Activated naive CD4-positive, alpha-beta T cell treated with Interleukin-2 at 50 U/mL for 16 hours (primary cell): ENCODE measurements around the gene SMAD5.

ENCODE experiments used
- DNase-seq: peaks from one replicate; pipeline ENCODE4 v3.0.0-alpha.2; 2020

Gene SMAD5

GRCh38 chr5:136159457-136159856 is 26.8 kb downstream of the SMAD5 start:
- DNase-seq: no peak

- DNase-seq: no peak
These were observed 29.4 kb downstream of the SMAD5 start for GRCh38 chr5:136162008-136162407.

- DNase-seq: no peak
These were observed 31.6 kb downstream of the SMAD5 start for GRCh38 chr5:136164226-136164625.

DNA sequence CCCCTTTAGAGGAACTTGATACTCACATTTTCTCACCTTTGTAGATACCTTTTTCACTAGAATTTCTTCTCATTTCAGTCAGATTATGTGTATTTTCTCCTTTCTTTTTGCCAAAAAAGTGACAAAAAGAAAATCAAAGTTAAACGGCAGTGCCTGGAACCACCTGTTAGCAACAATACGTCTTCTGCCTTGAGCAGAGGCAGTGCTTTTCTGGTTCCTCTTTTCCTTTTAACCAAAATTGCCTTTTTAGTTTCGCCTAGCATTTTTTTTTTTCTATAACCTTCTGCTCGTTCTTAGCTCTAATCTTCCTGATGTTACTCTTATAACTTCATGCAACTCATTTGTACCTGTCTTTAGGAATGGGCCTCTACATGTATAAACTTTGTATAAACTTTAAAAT is 34.3 kb downstream of the SMAD5 start:
- no peak for DNase-seq

- no peak for DNase-seq
These were observed 36.6 kb downstream of the SMAD5 start for GRCh38 chr5:136169218-136169617.

DNA sequence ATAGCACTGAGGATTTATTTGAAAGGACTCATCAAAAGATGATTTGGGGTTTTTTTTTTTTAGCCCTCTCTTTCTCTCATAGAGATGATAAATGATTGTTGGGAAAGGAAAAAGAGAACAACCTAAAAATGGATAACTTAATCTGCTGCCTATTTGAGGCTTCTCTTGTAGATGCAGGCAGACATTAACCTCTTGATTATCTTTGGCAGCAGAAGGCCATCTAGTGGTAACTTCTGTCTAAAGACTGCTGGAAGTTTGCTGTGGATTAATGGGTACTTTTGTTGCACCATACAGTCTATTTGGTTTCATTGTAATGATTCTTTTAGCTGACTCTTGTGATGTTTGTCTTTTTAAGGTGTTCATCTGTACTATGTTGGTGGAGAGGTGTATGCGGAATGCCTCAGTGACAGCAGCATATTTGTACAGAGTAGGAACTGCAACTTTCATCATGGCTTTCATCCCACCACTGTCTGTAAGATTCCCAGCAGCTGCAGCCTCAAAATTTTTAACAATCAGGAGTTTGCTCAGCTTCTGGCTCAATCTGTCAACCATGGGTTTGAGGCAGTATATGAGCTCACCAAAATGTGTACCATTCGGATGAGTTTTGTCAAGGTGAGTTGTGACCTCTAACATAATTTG is 41.5 kb downstream of the SMAD5 start:
- DNase-seq: no peak

GRCh38 chr5:136182618-136183017 is 50.0 kb downstream of the SMAD5 start:
- DNase-seq: no peak

DNA sequence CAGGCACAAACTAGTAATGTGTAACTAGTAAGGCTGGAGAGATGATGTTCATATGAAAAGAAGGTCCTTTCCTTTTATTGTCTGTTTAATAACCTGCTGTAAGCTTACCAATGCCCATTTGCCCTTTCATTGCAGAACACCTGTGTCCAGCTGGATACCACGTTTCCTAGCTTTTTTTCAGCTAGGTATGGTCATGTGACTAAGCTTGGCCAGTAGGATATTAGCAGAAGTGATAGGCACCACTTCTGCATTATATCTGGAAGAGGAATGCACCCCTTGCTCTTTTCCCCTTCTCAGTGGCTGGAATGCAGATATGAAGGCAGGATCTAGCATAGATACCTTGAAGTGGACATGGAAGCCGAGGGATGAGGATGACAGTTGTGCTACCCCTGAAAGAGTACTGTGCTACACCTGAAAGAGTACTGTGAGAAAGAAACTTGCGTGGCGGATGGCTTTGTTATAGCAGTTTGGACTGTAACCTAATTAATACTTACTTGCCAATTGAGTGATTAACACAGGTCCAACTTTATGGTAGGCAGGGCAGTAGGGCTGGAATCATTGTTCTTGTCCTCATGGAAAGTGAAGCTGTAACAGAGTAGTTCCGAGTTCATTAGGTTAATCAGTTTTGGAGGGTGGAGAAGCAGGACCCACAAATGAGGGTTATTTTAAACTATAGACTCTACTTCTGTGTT is 53.5 kb downstream of the SMAD5 start:
- no peak for DNase-seq

DNA sequence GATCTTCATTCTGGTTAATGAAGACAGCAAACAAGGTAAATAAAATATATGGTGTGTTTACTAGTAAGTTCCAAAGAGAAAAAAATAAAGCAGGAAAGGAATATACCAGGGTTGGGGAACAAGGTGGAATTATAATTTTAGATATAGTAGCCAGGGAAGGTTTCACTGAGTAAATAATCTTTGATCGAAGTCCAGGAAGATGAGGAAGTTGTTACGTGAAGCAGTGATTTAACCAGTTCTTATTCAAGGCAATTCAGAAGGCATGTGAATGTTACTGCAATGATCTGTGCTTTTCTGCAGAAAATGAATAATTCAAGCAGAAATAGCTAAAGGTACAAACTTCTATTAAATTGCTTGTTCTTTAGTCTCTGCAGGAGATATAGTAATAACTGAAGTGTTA is 54.2 kb downstream of the SMAD5 start:
- no peak for DNase-seq

DNA sequence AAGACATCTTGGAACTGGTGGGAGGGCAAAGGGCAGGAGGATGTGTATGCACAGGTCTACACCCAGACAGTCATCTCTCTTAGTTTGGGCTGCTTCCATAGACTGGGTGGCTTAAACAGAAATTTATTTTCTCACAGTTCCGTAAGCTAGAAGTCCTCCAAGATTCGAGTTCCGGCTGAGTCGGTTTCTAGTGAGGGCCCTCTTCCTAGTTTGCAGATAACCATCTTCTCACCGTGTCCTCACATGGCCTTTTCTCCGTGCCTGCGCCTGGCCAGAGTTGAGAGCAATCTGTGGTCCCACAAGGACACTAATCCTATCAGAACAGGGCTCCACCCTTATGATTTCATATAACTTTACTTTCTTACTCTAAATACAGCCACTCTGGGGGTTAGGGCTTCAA is 56.2 kb downstream of the SMAD5 start:
- no peak for DNase-seq

- no peak for DNase-seq
These were observed 57.6 kb downstream of the SMAD5 start for GRCh38 chr5:136190091-136190720.

DNA sequence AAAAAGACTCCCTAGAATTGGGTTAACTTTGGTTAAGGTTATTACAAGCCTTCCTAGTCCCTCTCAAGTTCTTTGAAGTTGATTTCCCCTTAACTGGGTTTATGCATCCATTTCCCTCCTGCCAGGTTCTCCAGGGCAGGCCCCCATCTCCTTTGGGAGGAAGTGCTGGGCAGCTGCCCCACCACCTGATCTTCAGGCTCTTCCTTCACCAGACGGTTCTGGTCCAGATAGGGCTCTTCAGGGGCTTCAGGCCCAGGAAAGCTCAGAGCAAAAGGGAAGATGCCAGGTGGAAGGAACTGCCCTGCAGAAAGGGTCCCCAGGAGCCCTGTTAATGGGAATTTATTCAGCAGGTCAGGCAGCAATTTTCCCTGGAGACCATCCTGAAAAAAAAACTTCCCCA is 58.3 kb downstream of the SMAD5 start:
- DNase-seq: no peak

DNA sequence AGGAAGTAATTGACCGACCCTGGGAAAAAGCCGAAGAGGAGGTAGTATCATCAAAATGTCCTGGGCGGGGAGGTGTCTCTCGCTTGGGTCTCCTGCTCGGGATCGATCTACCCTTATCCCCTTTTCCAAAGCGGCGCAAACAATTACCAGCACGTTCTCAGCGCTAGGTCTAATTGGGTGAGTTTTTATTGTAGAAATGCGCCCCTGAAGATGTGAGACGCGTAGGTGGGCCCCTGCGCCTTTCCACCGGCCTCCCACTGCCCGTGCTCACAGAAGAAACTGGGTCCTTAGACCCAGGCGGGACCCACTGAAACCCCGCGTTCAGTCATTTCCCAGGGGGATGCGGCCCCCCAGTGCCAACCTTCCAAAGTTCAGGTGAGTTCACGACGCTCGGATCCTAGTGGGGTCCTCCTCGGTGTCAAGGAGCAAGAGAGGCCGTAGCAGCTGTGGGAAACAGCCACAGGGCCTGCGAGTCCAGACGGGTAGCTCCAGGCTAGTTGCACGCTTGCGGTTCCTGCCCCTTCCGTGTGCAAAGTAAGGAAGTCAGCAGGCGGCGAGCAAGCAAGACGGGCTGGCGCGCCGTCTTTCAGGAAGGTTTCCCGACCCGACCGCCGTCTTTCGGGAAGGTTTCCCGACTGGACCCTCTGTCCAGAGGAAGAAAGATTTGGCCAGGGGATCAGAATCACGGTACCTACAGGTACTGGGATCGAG is 58.8 kb downstream of the SMAD5 start:
- DNase-seq: no peak

- DNase-seq: no peak
These were observed 59.4 kb downstream of the SMAD5 start for GRCh38 chr5:136192015-136192525.

- DNase-seq: no peak
These were observed 60.1 kb downstream of the SMAD5 start, which contains the start of gene SMIM32 for GRCh38 chr5:136192526-136193321. Gene SMIM32 (minus strand): TSS chr5:136193162. CDS start chr5:136192524, 638 bp downstream.

DNA sequence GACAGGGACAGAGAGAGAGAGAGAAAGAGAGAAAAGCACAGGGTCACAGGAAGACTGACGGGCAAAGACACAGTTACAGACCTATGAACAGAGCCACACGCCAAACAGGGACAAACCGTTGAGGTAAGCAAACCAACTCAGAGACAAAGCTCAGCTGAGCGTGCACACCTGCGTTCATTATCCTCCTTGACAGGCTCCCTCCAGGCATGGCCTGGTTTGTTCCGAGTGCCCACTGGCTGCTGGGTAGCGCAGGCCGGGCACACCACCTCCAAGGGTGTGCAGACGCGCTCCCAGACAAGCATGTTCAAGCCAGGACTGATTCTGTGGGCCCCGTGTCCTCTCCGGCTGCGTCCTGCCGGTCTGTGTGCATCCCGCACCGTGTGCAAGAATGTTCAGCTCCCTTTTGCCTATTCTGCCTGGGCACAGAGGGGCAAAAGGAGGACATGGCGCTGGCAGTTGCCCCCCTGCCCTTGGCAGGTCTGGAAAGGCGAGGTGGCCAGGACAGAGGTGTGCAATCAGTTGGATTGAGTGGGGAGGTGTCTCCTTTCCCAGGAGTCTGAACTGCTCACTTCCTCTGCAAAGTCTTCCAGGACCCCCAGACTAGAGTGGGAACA is 60.8 kb downstream of the SMAD5 start:
- DNase-seq: no peak

- DNase-seq: no peak
These were observed 61.9 kb downstream of the SMAD5 start for GRCh38 chr5:136194576-136194975.

- DNase-seq: no peak
These were observed 63.6 kb downstream of the SMAD5 start for GRCh38 chr5:136195971-136196820.

DNA sequence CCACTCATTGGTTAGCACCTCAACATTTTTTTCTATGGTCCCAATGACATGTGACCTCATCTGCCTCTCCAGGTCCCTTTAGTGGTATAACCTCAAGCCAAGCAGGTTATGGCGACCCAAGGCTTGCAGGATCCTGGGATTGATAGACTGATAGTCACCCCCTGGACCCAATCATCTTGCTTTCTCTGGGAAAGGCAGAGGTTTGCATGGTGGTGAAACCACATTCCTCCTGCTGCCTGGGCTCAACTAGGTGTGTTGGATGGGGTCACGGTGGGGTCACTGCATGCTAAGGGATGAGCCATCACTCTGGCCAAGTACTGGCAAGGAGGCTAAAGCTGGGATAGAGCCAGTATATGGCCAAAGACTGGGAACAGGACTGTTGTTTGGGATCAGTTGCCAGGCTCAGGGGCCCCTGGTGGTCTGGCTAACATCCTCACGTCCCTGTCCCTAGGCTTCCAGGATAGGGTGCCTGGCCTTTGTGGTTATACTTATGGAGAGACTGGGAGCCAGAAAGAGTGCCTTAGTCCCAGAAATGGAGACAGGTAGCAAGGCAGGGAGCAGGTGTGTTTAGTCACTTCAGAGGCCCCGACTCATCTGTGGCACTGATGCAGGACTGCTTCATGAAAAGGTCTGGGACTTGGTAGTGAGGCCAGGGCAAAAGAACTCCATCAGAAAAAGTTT is 65.0 kb downstream of the SMAD5 start:
- DNase-seq: no peak

DNA sequence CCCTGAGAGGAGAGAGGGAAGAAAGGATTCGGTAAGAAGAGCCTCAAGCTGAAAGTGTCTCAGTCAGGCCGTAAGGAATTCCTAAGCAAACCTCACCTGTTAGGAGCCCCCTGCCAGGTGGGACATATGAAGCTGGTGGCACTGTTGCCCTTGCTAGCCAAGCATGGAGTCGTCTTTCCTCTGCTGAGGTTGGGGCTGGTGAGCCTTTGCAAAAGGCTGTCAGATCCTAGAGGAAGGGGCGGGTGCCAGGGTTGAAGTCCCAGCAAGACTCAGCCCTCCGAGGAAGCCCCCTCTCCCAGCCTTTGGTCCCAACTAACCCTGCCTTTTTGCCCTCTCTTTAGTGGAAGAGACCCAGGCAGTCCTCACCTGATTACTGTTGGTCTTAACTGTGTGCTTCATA is 65.8 kb downstream of the SMAD5 start:
- DNase-seq: no peak

DNA sequence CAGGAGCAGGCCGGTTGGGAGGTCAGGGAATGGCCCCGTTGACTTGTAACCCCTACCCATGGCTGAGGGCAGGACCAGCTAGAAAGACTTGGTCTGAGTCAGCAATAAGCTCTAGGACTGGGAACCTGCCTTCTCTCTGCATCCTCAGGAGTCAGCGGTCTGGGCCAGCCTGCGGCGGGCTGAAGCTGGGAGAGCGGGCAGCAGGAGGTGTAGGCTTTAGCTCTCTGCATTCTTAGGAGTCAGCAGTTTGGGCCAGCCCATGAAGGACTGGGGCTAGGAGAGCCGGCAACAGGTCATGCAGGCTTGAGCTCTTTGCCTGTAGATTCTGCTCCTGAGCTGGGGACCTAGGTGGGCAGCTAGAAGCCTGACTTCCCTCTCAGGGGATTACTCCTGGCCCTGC is 66.8 kb downstream of the SMAD5 start:
- DNase-seq: no peak
